Measurements from ENCODE around the gene SPATS2L.

DNA sequence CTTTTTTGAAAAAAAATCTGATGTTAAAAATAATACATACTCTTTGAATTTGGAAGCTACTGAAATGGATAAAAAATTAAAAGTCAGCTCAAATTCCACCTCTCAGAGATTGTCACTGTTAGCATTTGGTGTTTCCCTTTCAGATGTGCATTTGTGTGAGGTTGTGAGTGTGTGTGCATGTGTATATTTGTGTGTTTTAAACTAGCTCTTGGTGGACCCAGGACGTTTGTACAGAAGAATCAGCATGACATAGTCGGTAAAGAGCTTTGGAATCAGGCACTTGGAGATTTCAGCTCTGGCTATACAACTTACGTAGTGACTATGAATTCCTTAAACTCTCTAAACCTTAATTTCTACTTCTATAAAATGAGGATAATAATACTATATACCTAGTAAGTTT, 14.5 kb downstream of the SPATS2L start:
- TF ChIP-seq CTCF (IDR thresholded peaks at IDR 0.05) (no peak), EZH2 (IDR thresholded peaks at IDR 0.05) (no peak), EZH2phosphoT487 (IDR thresholded peaks at IDR 0.05) (no peak)
